Right lobe of liver (tissue), 4 donors: ENCODE data around the gene CA5A.
"Not testable (repeated sequence)": the region's sequence is repeated elsewhere in the genome, so short reads cannot be mapped to it uniquely, and the experiment has no call there.

Experiments
- POLR2A ChIP-seq: fragments of 450-650 bp; IDR thresholded peaks from one replicate; pipeline ENCODE4 v1.6.1; 2017; ENCODE audit warnings: antibody characterized with exemption, mild to moderate bottlenecking
- TF ChIP-seq, protein P1 (sequence below), 4 donors: fragments of 200-600 bp in 3 of 4; fragments of 450-650 bp in 1 of 4; IDR thresholded peaks; one replicate each; pipeline versions ENCODE4 v1.5.1 to v1.8.0; 2016 to 2022; ENCODE audit warnings: antibody characterized with exemption in 4 of 4, mild to moderate bottlenecking in 2 of 4
- donor health status: DM: no; HTN: no; CAD: no.
- donor health status: DM: no; HTN: no; CAD: no.
- donor health status: DM: no; HTN: yes; CAD: no.

DNA sequence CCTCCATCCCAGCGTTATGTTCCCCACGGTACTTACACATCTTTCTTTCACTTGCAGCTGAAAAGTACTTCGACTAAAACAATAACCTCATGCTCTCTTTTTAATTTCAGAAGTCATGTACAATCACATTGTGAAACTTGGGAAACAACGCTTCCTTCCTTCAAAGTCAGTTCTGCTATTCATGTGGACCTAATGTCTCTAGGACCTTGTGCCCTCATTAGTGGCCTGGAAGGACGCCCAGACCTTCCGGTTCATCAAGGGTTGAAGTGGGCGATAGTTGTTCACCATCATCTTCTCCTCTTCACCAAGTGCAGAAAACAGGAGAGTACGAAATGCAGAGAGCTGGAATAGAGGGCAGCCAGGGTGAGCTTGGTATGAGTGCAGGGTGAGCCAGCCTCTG, 48.4 kb downstream of the CA5A start:
- TF ChIP-seq, protein P1, sequence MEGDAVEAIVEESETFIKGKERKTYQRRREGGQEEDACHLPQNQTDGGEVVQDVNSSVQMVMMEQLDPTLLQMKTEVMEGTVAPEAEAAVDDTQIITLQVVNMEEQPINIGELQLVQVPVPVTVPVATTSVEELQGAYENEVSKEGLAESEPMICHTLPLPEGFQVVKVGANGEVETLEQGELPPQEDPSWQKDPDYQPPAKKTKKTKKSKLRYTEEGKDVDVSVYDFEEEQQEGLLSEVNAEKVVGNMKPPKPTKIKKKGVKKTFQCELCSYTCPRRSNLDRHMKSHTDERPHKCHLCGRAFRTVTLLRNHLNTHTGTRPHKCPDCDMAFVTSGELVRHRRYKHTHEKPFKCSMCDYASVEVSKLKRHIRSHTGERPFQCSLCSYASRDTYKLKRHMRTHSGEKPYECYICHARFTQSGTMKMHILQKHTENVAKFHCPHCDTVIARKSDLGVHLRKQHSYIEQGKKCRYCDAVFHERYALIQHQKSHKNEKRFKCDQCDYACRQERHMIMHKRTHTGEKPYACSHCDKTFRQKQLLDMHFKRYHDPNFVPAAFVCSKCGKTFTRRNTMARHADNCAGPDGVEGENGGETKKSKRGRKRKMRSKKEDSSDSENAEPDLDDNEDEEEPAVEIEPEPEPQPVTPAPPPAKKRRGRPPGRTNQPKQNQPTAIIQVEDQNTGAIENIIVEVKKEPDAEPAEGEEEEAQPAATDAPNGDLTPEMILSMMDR (IDR thresholded peaks at IDR 0.05): not testable (repeated sequence)
- not testable (repeated sequence) for TF ChIP-seq POLR2A
